H1 (cell line): ENCODE measurements around the gene PRR35. TPM values are rescaled to one million over a fixed set of nuclear protein-coding genes. Genes with fewer than 3 reads are reported as not detected.
A peak's percentile ranks its signal among the peaks of the same experiment; 100 is the strongest.

Experiments
- CTCF ChIA-PET: fragments of 300-600 bp; sonication (Branson Sonifier 250); formaldehyde crosslinking; loops from one replicate; lab custom pipeline; 2021; ENCODE audit not compliant: partially characterized antibody; lab: Charles Lee
- POLR2A ChIA-PET: fragments of 300-600 bp; sonication (Branson Sonifier 250); formaldehyde crosslinking; loops from one replicate; lab custom pipeline; 2021; ENCODE audit warnings: inconsistent platforms; ENCODE audit not compliant: partially characterized antibody; lab: Charles Lee
- DNase-seq, 2 experiments: peaks; one replicate each; pipeline versions ENCODE4 v3.0.0 to v3.0.0-alpha.2; 2010 to 2022; ENCODE audit warnings: low spot score in 2 of 2, low read depth in 1 of 2, mixed read lengths in 1 of 2
- FAIRE-seq: peaks from 2 replicates; lab custom pipeline; 2011; peaks lifted over from hg19 to GRCh38; lab: Jason Lieb, UNC
- H2AFZ ChIP-seq: 2 replicates; pipeline ENCODE4 v1.8.1; 2012; ENCODE audit warnings: low read length, inconsistent platforms
- H2AK5ac ChIP-seq: 2 replicates; pipeline ENCODE4 v1.6.1; 2013; ENCODE audit warnings: low read depth, low read length
- H2BK120ac ChIP-seq: replicated peaks from 2 replicates; pipeline ENCODE3; 2013; ENCODE audit warnings: low read depth, low read length, inconsistent platforms
- H2BK12ac ChIP-seq: 2 replicates; pipeline ENCODE4 v1.6.1; 2013; ENCODE audit warnings: low read depth, low read length
- H2BK15ac ChIP-seq: 2 replicates; pipeline ENCODE4 v1.6.1; 2013; ENCODE audit warnings: low read length
- H2BK20ac ChIP-seq: 2 replicates; pipeline ENCODE4 v1.6.1; 2013; ENCODE audit warnings: low read length
- H2BK5ac ChIP-seq: 2 replicates; pipeline ENCODE4 v1.6.1; 2013; ENCODE audit warnings: low read depth, low read length
- H3K14ac ChIP-seq: 2 replicates; pipeline ENCODE4 v1.6.1; 2013; ENCODE audit warnings: inconsistent platforms; ENCODE audit not compliant: insufficient read length
- H3K18ac ChIP-seq: 2 replicates; pipeline ENCODE4 v1.6.1; 2013; ENCODE audit warnings: low read length; ENCODE audit errors: extremely low read depth
- H3K23ac ChIP-seq: 2 replicates; pipeline ENCODE4 v1.6.1; 2013; ENCODE audit warnings: inconsistent platforms; ENCODE audit not compliant: insufficient read length
- H3K23me2 ChIP-seq: 2 replicates; pipeline ENCODE4 v1.6.1; 2013; ENCODE audit warnings: low read depth, low read length
- H3K27ac ChIP-seq: 2 replicates; pipeline ENCODE4 v1.6.1; 2011; ENCODE audit warnings: low read depth, low read length, inconsistent platforms
- H3K27me3 ChIP-seq, 4 experiments: replicated peaks in 1 of 4; 1 replicate in 1 of 4; 2 replicates in 3 of 4; pipeline versions ENCODE4 v1.6.1 to v1.8.1; 2011 to 2013; ENCODE audit warnings: low read length in 3 of 4, mild to moderate bottlenecking in 3 of 4, inconsistent platforms in 2 of 4, mixed read lengths in 2 of 4, moderate library complexity in 1 of 4; ENCODE audit not compliant: control insufficient read depth in 3 of 4, insufficient read depth in 3 of 4; ENCODE audit errors: extremely low read depth in 1 of 4
- H3K36me3 ChIP-seq, 4 experiments: 2 replicates each; pipeline versions ENCODE4 v1.6.1 to v1.8.1; 2011 to 2013; ENCODE audit warnings: mild to moderate bottlenecking in 4 of 4, low read length in 3 of 4, moderate library complexity in 2 of 4, control low read depth in 1 of 4, inconsistent platforms in 1 of 4; ENCODE audit not compliant: insufficient read depth in 4 of 4, control insufficient read depth in 2 of 4
- H3K4ac ChIP-seq: replicated peaks from 2 replicates; pipeline ENCODE3; 2013; ENCODE audit warnings: low read length, low read depth, mixed read lengths, inconsistent platforms; ENCODE audit not compliant: insufficient read length
- H3K4me1 ChIP-seq, 4 experiments: replicated peaks in 1 of 4; 1 replicate in 1 of 4; 2 replicates in 3 of 4; pipeline versions ENCODE4 v1.6.1 to v1.8.1; 2011 to 2013; ENCODE audit warnings: low read length in 3 of 4, inconsistent platforms in 2 of 4, mixed read lengths in 1 of 4; ENCODE audit not compliant: insufficient read depth in 4 of 4, control insufficient read depth in 3 of 4
- H3K4me2 ChIP-seq, 2 experiments: 2 replicates each; pipeline versions ENCODE4 v1.6.1 to v1.8.1; 2011 to 2013; ENCODE audit warnings: low read depth in 2 of 2, low read length in 2 of 2, control low read depth in 1 of 2, inconsistent platforms in 1 of 2, mild to moderate bottlenecking in 1 of 2; ENCODE audit not compliant: insufficient read depth in 1 of 2
- H3K4me3 ChIP-seq, 4 experiments: fragments of 200-600, 300-600 bp in 1 of 4; sonication (generic), shearing (Covaris generic), sonication (Bioruptor Twin) in 1 of 4; 2 replicates each; pipeline versions ENCODE4 v1.5.1 to v1.8.1; 2011 to 2016; ENCODE audit warnings: low read length in 4 of 4, low read depth in 3 of 4, control low read depth in 2 of 4, inconsistent platforms in 2 of 4, mild to moderate bottlenecking in 2 of 4, mixed read lengths in 1 of 4, moderate library complexity in 1 of 4; ENCODE audit not compliant: insufficient read depth in 2 of 4; ENCODE audit errors: extremely low read depth in 1 of 4
- H3K56ac ChIP-seq: replicated peaks from 2 replicates; pipeline ENCODE3; 2013; ENCODE audit warnings: low read depth, mild to moderate bottlenecking, mixed read lengths, low read length, inconsistent platforms; ENCODE audit not compliant: insufficient read length
- H3K79me1 ChIP-seq: 2 replicates; pipeline ENCODE4 v1.6.1; 2013; ENCODE audit warnings: low read depth, low read length, control low read depth
- H3K79me2 ChIP-seq, 2 experiments: 2 replicates each; pipeline versions ENCODE4 v1.6.1 to v1.8.1; 2012 to 2013; ENCODE audit warnings: low read length in 2 of 2, mild to moderate bottlenecking in 2 of 2, inconsistent platforms in 1 of 2; ENCODE audit not compliant: insufficient read depth in 2 of 2, control insufficient read depth in 1 of 2
- H3K9ac ChIP-seq, 4 experiments: replicated peaks in 1 of 4; 1 replicate in 1 of 4; 2 replicates in 3 of 4; pipeline versions ENCODE4 v1.6.1 to v1.8.1; 2011 to 2013; ENCODE audit warnings: low read depth in 3 of 4, low read length in 3 of 4, control low read depth in 2 of 4, mild to moderate bottlenecking in 2 of 4, moderate library complexity in 2 of 4, inconsistent platforms in 1 of 4; ENCODE audit errors: extremely low read depth in 1 of 4
- H3K9me3 ChIP-seq, 2 experiments: 2 replicates each; pipeline versions ENCODE4 v1.6.1 to v1.8.1; 2012 to 2013; ENCODE audit warnings: mild to moderate bottlenecking in 2 of 2, moderate library complexity in 2 of 2, control low read depth in 1 of 2, inconsistent platforms in 1 of 2, low read depth in 1 of 2, low read length in 1 of 2, mixed read lengths in 1 of 2; ENCODE audit not compliant: insufficient read depth in 2 of 2
- H4K20me1 ChIP-seq, 2 experiments: replicated peaks in 1 of 2; 2 replicates each; pipeline versions ENCODE3 to v1.8.1; 2011 to 2013; ENCODE audit warnings: inconsistent platforms in 2 of 2, low read length in 2 of 2, mild to moderate bottlenecking in 1 of 2; ENCODE audit not compliant: insufficient read depth in 2 of 2, control insufficient read depth in 1 of 2
- H4K5ac ChIP-seq: 2 replicates; pipeline ENCODE4 v1.6.1; 2013; ENCODE audit warnings: low read length, low read depth, mixed read lengths, inconsistent platforms; ENCODE audit not compliant: insufficient read length
- H4K8ac ChIP-seq: 2 replicates; pipeline ENCODE4 v1.8.0; 2013; ENCODE audit warnings: mild to moderate bottlenecking, moderate library complexity, low read length, inconsistent platforms; ENCODE audit not compliant: insufficient read depth; ENCODE audit errors: extremely low read depth
- H4K91ac ChIP-seq: replicated peaks from 2 replicates; pipeline ENCODE3; 2013; ENCODE audit warnings: low read length, mixed read lengths, inconsistent platforms; ENCODE audit not compliant: insufficient read length
- ASH2L ChIP-seq: fragments of 200-600, 300-600 bp; sonication (generic); IDR thresholded peaks from one replicate; pipeline ENCODE4 v1.7.1; 2017; ENCODE audit warnings: low read length
- KDM4A ChIP-seq: IDR thresholded peaks from one replicate; pipeline ENCODE4 v1.7.1; 2012; ENCODE audit warnings: low read depth, mild to moderate bottlenecking, moderate library complexity, low read length, inconsistent platforms; ENCODE audit not compliant: severe bottlenecking
- NRF1 ChIP-seq: IDR thresholded peaks from 2 replicates; pipeline ENCODE4 v1.6.1; 2011; ENCODE audit warnings: mild to moderate bottlenecking, low read depth, low read length, improper control_type of control experiment
- SAP30 ChIP-seq: fragments of 300-600 bp; sonication (generic); IDR thresholded peaks from 2 replicates; pipeline ENCODE4 v1.7.1; 2012; ENCODE audit warnings: low read length, moderate library complexity, mild to moderate bottlenecking, inconsistent platforms; ENCODE audit not compliant: insufficient read depth, insufficient replicate concordance
- SIRT6 ChIP-seq: IDR thresholded peaks from one replicate; pipeline ENCODE4 v1.7.1; 2012; ENCODE audit warnings: low read length, inconsistent platforms
- TEAD4 ChIP-seq: IDR thresholded peaks from 2 replicates; pipeline ENCODE4 v1.6.1; 2012; ENCODE audit warnings: low read depth, low read length, inconsistent platforms, mixed read lengths
- WGBS, 2 experiments: shearing (Covaris generic) in 1 of 2; methylation state at CpG; one replicate each; pipeline versions ENCODE4 v1.1.6 to v1.1.7; 2013 to 2015; ENCODE audit warnings: low lambda C conversion rate in 2 of 2, mixed read lengths in 2 of 2, inconsistent platforms in 1 of 2, low coverage in 1 of 2, missing lambda C conversion rate in 1 of 2; ENCODE audit not compliant: insufficient replicate concordance in 2 of 2, insufficient coverage in 1 of 2, insufficient read length in 1 of 2; ENCODE audit errors: extremely low coverage in 1 of 2, missing lambda C conversion rate in 1 of 2; 5-methylcytosine and 5-hydroxymethylcytosine counted together
- polyA plus RNA-seq, 7 experiments: library from polyadenylated mRNA; depleted of rRNA in 3 of 7; stranded (reverse) in 5 of 7; unstranded in 2 of 7; fragments of >200 nt in 5 of 7; fragments of 200-250 nt in 2 of 7; gene quantifications; 1 replicate in 5 of 7; 2 replicates in 1 of 7; 4 replicates in 1 of 7; pipeline versions ENCODE4 v1.2.1 to v1.2.3, GENCODE V29; 2011 to 2013; ENCODE audit warnings: missing spikeins in 2 of 7, mixed read lengths in 2 of 7
- total RNA-seq: library from RNA; stranded (reverse); fragmentation: NEBNext Ultra II Directional; extraction: Animal tissue kit (Norgen Biotek cat#: 25700); gene quantifications from 2 replicates; pipeline ENCODE4 v1.2.1, GENCODE V29; 2021
- TF ChIP-seq, protein P1 (sequence below): IDR thresholded peaks from 2 replicates; pipeline ENCODE4 v1.6.1; 2011; ENCODE audit warnings: low read length, improper control_type of control experiment
- TF ChIP-seq, protein P2 (sequence below), 3 experiments: IDR thresholded peaks; 1 replicate in 2 of 3; 2 replicates in 1 of 3; pipeline versions ENCODE4 v1.5.1 to v1.6.1; 2011; ENCODE audit warnings: low read length in 3 of 3, mild to moderate bottlenecking in 3 of 3, inconsistent platforms in 2 of 3, low read depth in 1 of 3, moderate library complexity in 1 of 3; ENCODE audit not compliant: insufficient read depth in 1 of 3; ENCODE audit errors: control extremely low read depth in 1 of 3

The PRR35 gene
- total and polyA plus RNA-seq, 2 of the 8 experiments (the other 6 are each of a cell fraction or from before 2014, with no cell fraction given), result 0.38 to 0.50 TPM

DNA sequence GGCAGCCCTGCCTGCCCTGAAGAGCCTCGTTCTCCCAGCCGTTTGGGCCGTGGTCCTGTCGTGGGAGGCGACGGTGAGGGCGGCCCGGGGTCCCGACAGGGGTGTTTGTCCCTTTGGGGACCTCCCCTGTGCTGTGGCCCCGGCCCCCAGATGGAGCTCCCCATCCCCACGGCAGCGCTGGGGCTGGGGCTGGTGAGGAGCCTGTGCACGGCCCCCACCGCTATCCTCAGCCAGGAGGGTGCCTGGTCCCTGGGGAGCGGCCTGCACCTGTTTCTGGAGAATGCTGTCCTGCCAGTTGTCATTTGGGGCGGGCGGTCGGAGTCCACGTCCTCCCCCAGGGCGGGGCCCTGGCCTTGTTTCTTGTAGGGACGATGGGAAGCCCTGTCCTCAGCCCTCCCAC lies 26.1 kb upstream of the PRR35 start:
- H3K4me1 ChIP-seq, result peaks cover 0 to 3% (median under 1%) of the 10 kb centered on the region in 4 experiments; a peak in 4 of 7 replicates
- TF ChIP-seq NRF1, result no peak
- no peak for TF ChIP-seq ASH2L
- no peak for TF ChIP-seq SIRT6
- TF ChIP-seq KDM4A, result no peak
- TF ChIP-seq SAP30, result no peak
- TF ChIP-seq, protein P1, sequence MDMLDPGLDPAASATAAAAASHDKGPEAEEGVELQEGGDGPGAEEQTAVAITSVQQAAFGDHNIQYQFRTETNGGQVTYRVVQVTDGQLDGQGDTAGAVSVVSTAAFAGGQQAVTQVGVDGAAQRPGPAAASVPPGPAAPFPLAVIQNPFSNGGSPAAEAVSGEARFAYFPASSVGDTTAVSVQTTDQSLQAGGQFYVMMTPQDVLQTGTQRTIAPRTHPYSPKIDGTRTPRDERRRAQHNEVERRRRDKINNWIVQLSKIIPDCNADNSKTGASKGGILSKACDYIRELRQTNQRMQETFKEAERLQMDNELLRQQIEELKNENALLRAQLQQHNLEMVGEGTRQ, result no peak
- TF ChIP-seq TEAD4, result no peak
- TF ChIP-seq, protein P2, sequence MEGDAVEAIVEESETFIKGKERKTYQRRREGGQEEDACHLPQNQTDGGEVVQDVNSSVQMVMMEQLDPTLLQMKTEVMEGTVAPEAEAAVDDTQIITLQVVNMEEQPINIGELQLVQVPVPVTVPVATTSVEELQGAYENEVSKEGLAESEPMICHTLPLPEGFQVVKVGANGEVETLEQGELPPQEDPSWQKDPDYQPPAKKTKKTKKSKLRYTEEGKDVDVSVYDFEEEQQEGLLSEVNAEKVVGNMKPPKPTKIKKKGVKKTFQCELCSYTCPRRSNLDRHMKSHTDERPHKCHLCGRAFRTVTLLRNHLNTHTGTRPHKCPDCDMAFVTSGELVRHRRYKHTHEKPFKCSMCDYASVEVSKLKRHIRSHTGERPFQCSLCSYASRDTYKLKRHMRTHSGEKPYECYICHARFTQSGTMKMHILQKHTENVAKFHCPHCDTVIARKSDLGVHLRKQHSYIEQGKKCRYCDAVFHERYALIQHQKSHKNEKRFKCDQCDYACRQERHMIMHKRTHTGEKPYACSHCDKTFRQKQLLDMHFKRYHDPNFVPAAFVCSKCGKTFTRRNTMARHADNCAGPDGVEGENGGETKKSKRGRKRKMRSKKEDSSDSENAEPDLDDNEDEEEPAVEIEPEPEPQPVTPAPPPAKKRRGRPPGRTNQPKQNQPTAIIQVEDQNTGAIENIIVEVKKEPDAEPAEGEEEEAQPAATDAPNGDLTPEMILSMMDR (IDR thresholded peaks at IDR 0.05; ENCODE audit: control extremely low read depth in 1 of 3, insufficient read depth in 1 of 3, low read depth in 1 of 3, low read length in 3 of 3), result no peak
- H2AFZ ChIP-seq, result no peak overlapping the region
- FAIRE-seq (no peak), DNase-seq (no peak)
- H3K27me3 ChIP-seq, result no peaks in the 10 kb centered on the region
- no peaks in the 10 kb centered on the region; a peak in 2 of 8 replicates for H3K36me3 ChIP-seq
- no peak overlapping the region for H2BK20ac ChIP-seq
- peak overlapping the region; percentile 28; the same call in 1 of the 2 replicates for H4K8ac ChIP-seq
- H2AK5ac ChIP-seq, result no peak overlapping the region
- H3K9ac ChIP-seq, result no peak overlapping the region
- peaks cover 22% of the 10 kb centered on the region for H3K79me1 ChIP-seq
- no peak overlapping the region for H3K4me3 ChIP-seq
- WGBS, 2 experiments, result 96% methylated on average over 18 of the region's 21 CpGs; no CpG with 5 or more reads in 1 of the 2 experiments
- H3K79me2 ChIP-seq, result peaks cover 4 to 55% of the 10 kb centered on the region in 2 experiments; a peak in 3 of 4 replicates
- ChIA-PET CTCF (interaction anchor here (0.6 to 3.0 kb wide), 12 partner anchors 8 to 326 kb away, joined by 3 to 14 read pairs (median 5); no protein-coding TSS in a partner anchor), POLR2A (interaction anchor here (1.1 to 1.7 kb wide), 2 partner anchors 22 to 105 kb away, joined by 4 read pairs; no protein-coding TSS in a partner anchor)
- no peaks in the 10 kb centered on the region for H3K23me2 ChIP-seq
- peaks cover 12 to 41% of the 10 kb centered on the region in 2 experiments for H4K20me1 ChIP-seq
- H2BK12ac ChIP-seq, result no peak overlapping the region
- no peak overlapping the region for H3K56ac ChIP-seq
- no peaks in the 10 kb centered on the region for H3K9me3 ChIP-seq
- H4K5ac ChIP-seq, result no peak overlapping the region
- no peak overlapping the region; the same call in 1 of the 2 replicates for H3K27ac ChIP-seq
- no peak overlapping the region for H3K18ac ChIP-seq
- H4K91ac ChIP-seq, result no peak overlapping the region
- no peak overlapping the region for H3K4ac ChIP-seq
- no peak overlapping the region for H2BK15ac ChIP-seq
- H2BK120ac ChIP-seq, result no peak overlapping the region
- H3K4me2 ChIP-seq, result no peak overlapping the region
- H3K14ac ChIP-seq, result no peak overlapping the region
- H2BK5ac ChIP-seq, result no peak overlapping the region; the same call in 1 of the 2 replicates
- no peak overlapping the region for H3K23ac ChIP-seq
